Activated CD4-positive, alpha-beta T cell treated with anti-CD3 and anti-CD28 coated beads, Interleukin-2, amount 10 ng/mL, durations not matched to agents 7 days and 5 days (primary cell): ENCODE results near the gene GNS. TPM values are rescaled to one million over a fixed set of nuclear protein-coding genes. Genes with fewer than 3 reads are reported as not detected.

Experiments used
- CTCF ChIA-PET: fragments of 350-600 bp; sonication (Branson Sonifier 250); formaldehyde crosslinking; loops from one replicate; lab custom pipeline; 2021; ENCODE audit warnings: antibody characterized with exemption; lab: Charles Lee
- POLR2A ChIA-PET: fragments of 350-600 bp; sonication (Branson Sonifier 250); formaldehyde crosslinking; loops from one replicate; lab custom pipeline; 2021; ENCODE audit warnings: antibody characterized with exemption; lab: Charles Lee
- DNase-seq: peaks from one replicate; pipeline ENCODE4 v3.0.0-alpha.2; 2020
- H3K27ac Mint-ChIP-seq: one replicate; pipeline ENCODE4 v1.8.0; 2021; ENCODE audit warnings: mild to moderate bottlenecking, moderate library complexity, mixed read lengths
- H3K27me3 Mint-ChIP-seq: one replicate; pipeline ENCODE4 v1.8.0; 2021; ENCODE audit warnings: mixed read lengths
- H3K36me3 Mint-ChIP-seq: one replicate; pipeline ENCODE4 v1.8.0; 2021; ENCODE audit warnings: low read depth, mixed read lengths
- H3K4me1 Mint-ChIP-seq: one replicate; pipeline ENCODE4 v1.8.0; 2021; ENCODE audit warnings: mixed read lengths
- H3K4me3 Mint-ChIP-seq: one replicate; pipeline ENCODE4 v1.8.0; 2021; ENCODE audit warnings: mild to moderate bottlenecking, moderate library complexity, mixed read lengths
- H3K9me3 Mint-ChIP-seq: one replicate; pipeline ENCODE4 v1.8.0; 2021; ENCODE audit warnings: mixed read lengths
- total RNA-seq, 2 experiments: library from RNA; stranded (reverse); gene quantifications; one replicate each; pipeline ENCODE4 v1.2.3, GENCODE V29; 2021

The GNS gene
- total RNA-seq, 2 experiments from 2014 or later, result 25.3 to 31.3 TPM

- DNase-seq, result no peak
- Mint-ChIP-seq H3K36me3 (peaks cover 52% of the 10 kb centered on the region), H3K4me1 (peaks cover 7% of the 10 kb centered on the region), H3K27ac (no peak overlapping the region), H3K4me3 (no peak overlapping the region), H3K27me3 (no peaks in the 10 kb centered on the region), H3K9me3 (no peaks in the 10 kb centered on the region)
- ChIA-PET CTCF (interaction anchor here (1.5 to 1.8 kb wide), 2 partner anchors 12 to 13 kb away, joined by 5 to 7 read pairs; no protein-coding TSS in a partner anchor), POLR2A (no interaction called here)
These were observed 14.6 kb downstream of the GNS start for GRCh38 chr12:64744422-64745258.

GRCh38 chr12:64743206-64743605, 16.0 kb downstream of the GNS start:
- CTCF ChIA-PET, result interaction anchor here (1.0 to 1.6 kb wide), 4 partner anchors 9 to 194 kb away, joined by 3 to 7 read pairs (median 3); no protein-coding TSS in a partner anchor
- no peak for DNase-seq
- POLR2A ChIA-PET, result no interaction called here
- Mint-ChIP-seq H3K4me3 (no peak overlapping the region), H3K36me3 (peaks cover 59% of the 10 kb centered on the region), H3K27me3 (no peaks in the 10 kb centered on the region), H3K4me1 (peaks cover 10% of the 10 kb centered on the region), H3K9me3 (no peaks in the 10 kb centered on the region), H3K27ac (no peak overlapping the region)

- Mint-ChIP-seq H3K36me3 (peaks cover 64% of the 10 kb centered on the region), H3K9me3 (no peaks in the 10 kb centered on the region), H3K4me1 (peaks cover 17% of the 10 kb centered on the region), H3K4me3 (no peak overlapping the region), H3K27me3 (no peaks in the 10 kb centered on the region), H3K27ac (no peak overlapping the region)
- POLR2A ChIA-PET, result no interaction called here
- DNase-seq, result no peak
- CTCF ChIA-PET, result interaction anchor here (1.6 kb wide), 1 partner anchor 17 kb away, joined by 3 read pairs; no protein-coding TSS in a partner anchor
These were observed 16.8 kb downstream of the GNS start for GRCh38 chr12:64742416-64742815.

- Mint-ChIP-seq H3K36me3 (peaks cover 69% of the 10 kb centered on the region), H3K4me1 (peaks cover 31% of the 10 kb centered on the region), H3K27me3 (no peaks in the 10 kb centered on the region), H3K27ac (no peak overlapping the region), H3K9me3 (no peaks in the 10 kb centered on the region), H3K4me3 (no peak overlapping the region)
- CTCF ChIA-PET, result interaction anchor here (1.2 to 1.4 kb wide), 2 partner anchors 10 to 202 kb away, joined by 3 read pairs; no protein-coding TSS in a partner anchor
- POLR2A ChIA-PET, result no interaction called here
- DNase-seq, result no peak
These were observed 18.6 kb downstream of the GNS start for GRCh38 chr12:64740646-64741045.

- Mint-ChIP-seq H3K9me3 (no peaks in the 10 kb centered on the region), H3K36me3 (peaks cover 63% of the 10 kb centered on the region), H3K27ac (peak overlapping the region; percentile 19), H3K27me3 (no peaks in the 10 kb centered on the region), H3K4me3 (no peak overlapping the region), H3K4me1 (peaks cover 29% of the 10 kb centered on the region)
- ChIA-PET CTCF (interaction anchor here (0.6 to 1.4 kb wide), 3 partner anchors 11 to 201 kb away, joined by 3 read pairs; no protein-coding TSS in a partner anchor), POLR2A (no interaction called here)
- no peak for DNase-seq
These were observed 19.4 kb downstream of the GNS start for GRCh38 chr12:64739778-64740177.

- ChIA-PET POLR2A (no interaction called here), CTCF (interaction anchor here (1.1 to 1.9 kb wide), 2 partner anchors 21 to 22 kb away, joined by 3 to 4 read pairs; no protein-coding TSS in a partner anchor)
- no peaks in the 10 kb centered on the region for H3K9me3 Mint-ChIP-seq
- no peaks in the 10 kb centered on the region for H3K27me3 Mint-ChIP-seq
- peaks cover 24% of the 10 kb centered on the region for H3K4me1 Mint-ChIP-seq
- H3K4me3 Mint-ChIP-seq, result no peak overlapping the region
- H3K36me3 Mint-ChIP-seq, result peaks cover 56% of the 10 kb centered on the region
- peak overlapping the region; percentile 73 for H3K27ac Mint-ChIP-seq
- DNase-seq, result peak; percentile 45
These were observed 21.7 kb downstream of the GNS start for GRCh38 chr12:64737539-64737938.

- POLR2A ChIA-PET, result no interaction called here
- CTCF ChIA-PET, result interaction anchor here (0.7 to 1.9 kb wide), 3 partner anchors 21 to 48 kb away, joined by 3 to 4 read pairs (median 3); no protein-coding TSS in a partner anchor
- Mint-ChIP-seq H3K27ac (peak overlapping the region; percentile 28), H3K27me3 (no peaks in the 10 kb centered on the region), H3K36me3 (peaks cover 55% of the 10 kb centered on the region), H3K4me3 (no peak overlapping the region), H3K4me1 (peaks cover 24% of the 10 kb centered on the region), H3K9me3 (no peaks in the 10 kb centered on the region)
- DNase-seq, result no peak
These were observed 22.4 kb downstream of the GNS start for GRCh38 chr12:64736771-64737170.

- CTCF ChIA-PET, result interaction anchor here (0.7 to 1.0 kb wide), 3 partner anchors 11 to 186 kb away, joined by 3 read pairs; no protein-coding TSS in a partner anchor
- no peak for DNase-seq
- POLR2A ChIA-PET, result no interaction called here
These were observed 23.8 kb downstream of the GNS start for GRCh38 chr12:64735442-64735841.

GRCh38 chr12:64733857-64734256, 25.3 kb downstream of the GNS start:
- no peaks in the 10 kb centered on the region for H3K9me3 Mint-ChIP-seq
- no peak overlapping the region for H3K27ac Mint-ChIP-seq
- ChIA-PET POLR2A (no interaction called here), CTCF (interaction anchor here (0.8 to 1.4 kb wide), 3 partner anchors 10 to 22 kb away, joined by 3 read pairs; no protein-coding TSS in a partner anchor)
- DNase-seq, result no peak
- H3K27me3 Mint-ChIP-seq, result no peaks in the 10 kb centered on the region
- H3K4me1 Mint-ChIP-seq, result peaks cover 41% of the 10 kb centered on the region
- H3K4me3 Mint-ChIP-seq, result no peak overlapping the region
- peaks cover 49% of the 10 kb centered on the region for H3K36me3 Mint-ChIP-seq

More at GRCh38 chr12:64735442-64735841, 23.8 kb downstream of the GNS start:
- H3K27ac Mint-ChIP-seq, result no peak overlapping the region
- H3K4me1 Mint-ChIP-seq, result peaks cover 34% of the 10 kb centered on the region
- peaks cover 54% of the 10 kb centered on the region for H3K36me3 Mint-ChIP-seq
- H3K9me3 Mint-ChIP-seq, result no peaks in the 10 kb centered on the region
- H3K27me3 Mint-ChIP-seq, result no peaks in the 10 kb centered on the region
- no peak overlapping the region for H3K4me3 Mint-ChIP-seq

- POLR2A ChIA-PET, result no interaction called here
- no peak overlapping the region for H3K27ac Mint-ChIP-seq
- peaks cover 23% of the 10 kb centered on the region for H3K4me1 Mint-ChIP-seq
- DNase-seq, result no peak
- CTCF ChIA-PET, result interaction anchor here (1.7 to 2.1 kb wide), 2 partner anchors 13 to 15 kb away, joined by 5 to 6 read pairs; no protein-coding TSS in a partner anchor
- no peaks in the 10 kb centered on the region for H3K9me3 Mint-ChIP-seq
- no peak overlapping the region for H3K4me3 Mint-ChIP-seq
- H3K36me3 Mint-ChIP-seq, result peaks cover 40% of the 10 kb centered on the region
- H3K27me3 Mint-ChIP-seq, result no peaks in the 10 kb centered on the region
These were observed 27.5 kb downstream of the GNS start for GRCh38 chr12:64731683-64732082.

GRCh38 chr12:64730588-64730969, 28.6 kb downstream of the GNS start:
- POLR2A ChIA-PET, result no interaction called here
- peaks cover 36% of the 10 kb centered on the region for H3K36me3 Mint-ChIP-seq
- CTCF ChIA-PET, result interaction anchor here (1.1 to 2.1 kb wide), 3 partner anchors 14 to 62 kb away, joined by 3 to 6 read pairs (median 5); no protein-coding TSS in a partner anchor
- no peaks in the 10 kb centered on the region for H3K9me3 Mint-ChIP-seq
- peak overlapping the region; percentile 84 for H3K27ac Mint-ChIP-seq
- H3K27me3 Mint-ChIP-seq, result no peaks in the 10 kb centered on the region
- peak overlapping the region; percentile 11 for H3K4me3 Mint-ChIP-seq
- H3K4me1 Mint-ChIP-seq, result peaks cover 17% of the 10 kb centered on the region
- DNase-seq, result no peak

- CTCF ChIA-PET, result interaction anchor here (0.6 to 2.1 kb wide), 4 partner anchors 14 to 190 kb away, joined by 3 to 6 read pairs (median 5); no protein-coding TSS in a partner anchor
- Mint-ChIP-seq H3K27ac (peak overlapping the region; percentile 84), H3K4me3 (peak overlapping the region; percentile 11), H3K36me3 (peaks cover 38% of the 10 kb centered on the region), H3K27me3 (no peaks in the 10 kb centered on the region), H3K4me1 (peaks cover 17% of the 10 kb centered on the region), H3K9me3 (no peaks in the 10 kb centered on the region)
- peak; percentile 13 for DNase-seq
- POLR2A ChIA-PET, result no interaction called here
These were observed 29.2 kb downstream of the GNS start for GRCh38 chr12:64729909-64730587.
